Brain microvascular endothelial cell (primary cell): ENCODE data around the gene PEPD.

Source experiments
- DNase-seq: peaks from one replicate; pipeline ENCODE4 v3.0.0-alpha.2; 2020
- H3K27ac ChIP-seq: fragments of 250-450 bp; sonication (Bioruptor Pico); 2 replicates; pipeline ENCODE4 v1.5.1; 2020; ENCODE audit warnings: mild to moderate bottlenecking, moderate library complexity
- H3K27me3 ChIP-seq: fragments of 250-450 bp; sonication (Bioruptor Pico); replicated peaks from 2 replicates; pipeline ENCODE4 v1.5.1; 2020; ENCODE audit warnings: mild to moderate bottlenecking
- H3K36me3 ChIP-seq: fragments of 250-450 bp; sonication (Bioruptor Pico); replicated peaks from 2 replicates; pipeline ENCODE4 v1.5.1; 2020; ENCODE audit warnings: mild to moderate bottlenecking
- H3K4me3 ChIP-seq: 2 replicates; pipeline ENCODE4 v1.5.1; 2011; ENCODE audit warnings: low read depth, mild to moderate bottlenecking, control low read depth, low read length, moderate library complexity
- in situ Hi-C: cut with HindIII; loops from 2 replicates; pipeline ENCODE4 v1.10.0; 2017; ENCODE audit warnings: low sequenced_read_pairs, low pct_ligation_motif_present
- TF ChIP-seq, protein P1 (sequence below): IDR thresholded peaks from 2 replicates; pipeline ENCODE4 v1.5.1; 2011; ENCODE audit warnings: low read depth, mild to moderate bottlenecking, moderate library complexity, low read length, control low read depth, inconsistent platforms; ENCODE audit errors: missing control alignments

The PEPD gene

DNA sequence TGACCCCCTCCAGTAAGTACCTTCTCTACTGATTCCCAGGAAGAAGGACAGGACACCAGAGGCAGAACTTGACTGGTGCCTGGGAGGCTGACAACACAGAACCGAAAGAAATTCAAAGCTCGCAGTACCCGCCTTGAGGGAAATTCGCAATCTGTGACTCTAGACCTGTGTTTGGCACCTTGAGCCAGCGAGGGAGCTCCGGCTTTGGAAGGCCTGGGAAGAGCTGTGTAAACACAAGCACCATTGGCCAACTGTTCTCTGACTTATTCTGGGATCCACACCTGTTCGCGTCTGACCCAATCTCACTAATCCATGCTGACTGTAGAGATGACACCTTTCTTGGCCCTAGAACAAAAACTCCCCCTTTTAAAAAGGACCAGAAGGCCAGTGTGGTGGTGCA lies 97.4 kb downstream of the PEPD start:
- in situ Hi-C loops = loop anchor here (25.0 kb wide), 1 partner anchor 338 kb away; no protein-coding TSS in a partner anchor
- Histone ChIP-seq H3K4me3 (no peak overlapping the region), H3K36me3 (no peaks in the 10 kb centered on the region), H3K27me3 (no peaks in the 10 kb centered on the region), H3K27ac (no peak overlapping the region)
- no peak for DNase-seq
- TF ChIP-seq, protein P1, sequence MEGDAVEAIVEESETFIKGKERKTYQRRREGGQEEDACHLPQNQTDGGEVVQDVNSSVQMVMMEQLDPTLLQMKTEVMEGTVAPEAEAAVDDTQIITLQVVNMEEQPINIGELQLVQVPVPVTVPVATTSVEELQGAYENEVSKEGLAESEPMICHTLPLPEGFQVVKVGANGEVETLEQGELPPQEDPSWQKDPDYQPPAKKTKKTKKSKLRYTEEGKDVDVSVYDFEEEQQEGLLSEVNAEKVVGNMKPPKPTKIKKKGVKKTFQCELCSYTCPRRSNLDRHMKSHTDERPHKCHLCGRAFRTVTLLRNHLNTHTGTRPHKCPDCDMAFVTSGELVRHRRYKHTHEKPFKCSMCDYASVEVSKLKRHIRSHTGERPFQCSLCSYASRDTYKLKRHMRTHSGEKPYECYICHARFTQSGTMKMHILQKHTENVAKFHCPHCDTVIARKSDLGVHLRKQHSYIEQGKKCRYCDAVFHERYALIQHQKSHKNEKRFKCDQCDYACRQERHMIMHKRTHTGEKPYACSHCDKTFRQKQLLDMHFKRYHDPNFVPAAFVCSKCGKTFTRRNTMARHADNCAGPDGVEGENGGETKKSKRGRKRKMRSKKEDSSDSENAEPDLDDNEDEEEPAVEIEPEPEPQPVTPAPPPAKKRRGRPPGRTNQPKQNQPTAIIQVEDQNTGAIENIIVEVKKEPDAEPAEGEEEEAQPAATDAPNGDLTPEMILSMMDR = no peak

DNA sequence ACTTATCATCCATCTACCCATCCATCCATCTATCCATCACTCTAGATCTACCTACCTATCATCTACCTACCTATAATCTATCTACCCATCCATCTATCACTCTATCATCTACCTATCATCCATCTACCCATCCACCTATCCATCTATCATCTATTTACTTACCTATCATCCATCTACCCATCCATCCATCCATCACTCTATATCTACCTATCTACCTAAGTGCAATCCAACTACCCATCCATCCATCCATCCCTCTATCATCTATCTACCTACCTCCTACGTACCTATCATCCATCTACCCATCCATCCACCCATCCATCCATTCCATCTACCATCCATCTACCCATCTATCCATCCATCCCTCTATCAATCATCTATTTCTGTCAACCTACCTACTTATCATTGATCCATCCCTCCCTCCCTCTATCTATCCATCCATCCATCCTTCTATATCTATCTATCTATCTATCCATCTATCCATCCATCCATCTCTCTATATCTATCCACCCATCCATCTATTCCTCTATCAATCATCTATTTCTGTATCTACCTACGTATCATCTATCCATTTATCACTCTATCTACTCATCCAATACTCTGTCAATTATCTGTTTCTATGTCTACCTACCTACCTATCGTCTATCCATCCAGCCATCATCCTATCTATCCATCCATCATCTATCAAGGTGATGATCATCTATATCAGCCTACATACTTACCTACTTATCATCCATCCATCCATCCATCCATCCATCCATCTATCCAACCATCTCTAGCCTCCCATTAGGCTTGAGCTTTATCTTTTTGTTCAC lies 99.0 kb downstream of the PEPD start:
- no peak overlapping the region for H3K4me3 ChIP-seq
- no peaks in the 10 kb centered on the region for H3K27me3 ChIP-seq
- no peaks in the 10 kb centered on the region for H3K36me3 ChIP-seq
- TF ChIP-seq, protein P1 = no peak
- in situ Hi-C loops = loop anchor here (25.0 kb wide), 1 partner anchor 340 kb away; no protein-coding TSS in a partner anchor
- H3K27ac ChIP-seq = no peak overlapping the region
- no peak for DNase-seq

DNA sequence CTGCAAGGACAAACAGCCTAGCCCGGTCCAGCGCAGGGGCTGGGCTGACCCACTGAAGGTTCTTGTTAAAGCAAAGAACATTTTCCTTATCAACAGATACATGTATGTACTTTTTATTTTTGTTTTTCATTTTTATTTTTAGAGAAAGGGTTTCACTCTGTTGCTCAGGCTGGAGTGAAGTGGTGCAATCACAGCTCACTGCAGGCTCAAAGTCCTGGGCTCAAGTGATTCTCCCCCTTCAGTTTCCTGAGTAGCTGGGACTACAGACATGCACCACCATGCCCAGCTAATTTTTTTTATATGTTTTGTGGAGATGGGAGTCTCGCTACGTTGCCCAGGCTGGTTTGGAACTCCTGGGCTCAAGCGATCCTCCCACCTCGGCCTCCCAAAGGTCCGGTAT lies 100.2 kb downstream of the PEPD start:
- Histone ChIP-seq H3K27ac (no peak overlapping the region), H3K27me3 (no peaks in the 10 kb centered on the region), H3K36me3 (no peaks in the 10 kb centered on the region), H3K4me3 (no peak overlapping the region)
- DNase-seq = no peak
- TF ChIP-seq, protein P1 = no peak
- in situ Hi-C loops = loop anchor here (25.0 kb wide), 1 partner anchor 341 kb away; no protein-coding TSS in a partner anchor

DNA sequence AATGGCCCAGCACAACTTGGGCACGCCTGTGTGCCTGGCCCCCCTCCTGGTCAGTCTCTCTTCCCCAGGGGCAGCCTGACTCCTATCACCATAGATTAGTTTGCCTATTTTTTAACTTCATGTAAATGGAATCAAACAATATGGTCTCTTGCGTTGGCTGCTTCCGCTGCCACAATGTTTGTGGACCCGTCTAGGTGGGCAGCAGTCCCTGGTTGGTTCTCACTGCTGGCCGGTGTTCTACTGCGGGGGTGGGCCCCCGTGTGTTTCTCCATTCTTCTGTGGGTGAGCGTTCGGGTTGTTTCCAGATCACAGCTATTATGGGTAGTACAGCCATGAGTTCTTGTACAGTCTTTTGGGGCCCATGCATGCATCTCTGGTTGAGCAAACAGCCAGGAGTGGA lies 100.8 kb downstream of the PEPD start:
- no peak for DNase-seq
- Histone ChIP-seq H3K36me3 (no peaks in the 10 kb centered on the region), H3K27ac (no peak overlapping the region), H3K27me3 (no peaks in the 10 kb centered on the region), H3K4me3 (no peak overlapping the region)
- TF ChIP-seq, protein P1 = no peak
- in situ Hi-C loops = loop anchor here (25.0 kb wide), 1 partner anchor 341 kb away; no protein-coding TSS in a partner anchor

DNA sequence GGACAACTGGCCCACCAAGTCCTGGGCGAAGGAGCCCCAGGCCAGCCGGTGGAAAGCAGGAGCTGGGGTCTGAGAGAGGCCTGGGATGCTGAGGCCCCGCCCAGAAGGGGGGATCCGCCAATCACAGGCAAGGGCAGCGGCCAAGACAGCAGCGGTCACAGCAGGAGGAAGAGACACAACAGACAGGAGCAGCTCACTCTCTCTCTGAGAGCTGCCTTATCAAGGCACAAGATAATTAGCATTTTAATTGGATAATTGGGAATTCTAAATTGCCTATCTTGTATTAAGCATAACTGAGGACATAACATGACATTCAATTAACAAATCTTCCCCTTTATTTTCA lies 101.8 kb downstream of the PEPD start:
- no peak for DNase-seq
- TF ChIP-seq, protein P1 = no peak
- Histone ChIP-seq H3K27ac (no peak overlapping the region), H3K27me3 (no peaks in the 10 kb centered on the region), H3K36me3 (no peaks in the 10 kb centered on the region), H3K4me3 (no peak overlapping the region)
- in situ Hi-C loops = loop anchor here (25.0 kb wide), 1 partner anchor 343 kb away; no protein-coding TSS in a partner anchor
